ENCODE measurements around the gene CDH24.

GRCh38 chr14:23093991-23094665 lies 36.8 kb upstream of the CDH24 start:
- TF ChIP-seq, protein P1, sequence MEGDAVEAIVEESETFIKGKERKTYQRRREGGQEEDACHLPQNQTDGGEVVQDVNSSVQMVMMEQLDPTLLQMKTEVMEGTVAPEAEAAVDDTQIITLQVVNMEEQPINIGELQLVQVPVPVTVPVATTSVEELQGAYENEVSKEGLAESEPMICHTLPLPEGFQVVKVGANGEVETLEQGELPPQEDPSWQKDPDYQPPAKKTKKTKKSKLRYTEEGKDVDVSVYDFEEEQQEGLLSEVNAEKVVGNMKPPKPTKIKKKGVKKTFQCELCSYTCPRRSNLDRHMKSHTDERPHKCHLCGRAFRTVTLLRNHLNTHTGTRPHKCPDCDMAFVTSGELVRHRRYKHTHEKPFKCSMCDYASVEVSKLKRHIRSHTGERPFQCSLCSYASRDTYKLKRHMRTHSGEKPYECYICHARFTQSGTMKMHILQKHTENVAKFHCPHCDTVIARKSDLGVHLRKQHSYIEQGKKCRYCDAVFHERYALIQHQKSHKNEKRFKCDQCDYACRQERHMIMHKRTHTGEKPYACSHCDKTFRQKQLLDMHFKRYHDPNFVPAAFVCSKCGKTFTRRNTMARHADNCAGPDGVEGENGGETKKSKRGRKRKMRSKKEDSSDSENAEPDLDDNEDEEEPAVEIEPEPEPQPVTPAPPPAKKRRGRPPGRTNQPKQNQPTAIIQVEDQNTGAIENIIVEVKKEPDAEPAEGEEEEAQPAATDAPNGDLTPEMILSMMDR (IDR thresholded peaks at IDR 0.05): peak in 1 of 6 experiments; percentile 5
- no peak for TF ChIP-seq POLR2A (IDR thresholded peaks at IDR 0.05)
- TF ChIP-seq POLR2AphosphoS5 (IDR thresholded peaks at IDR 0.05): no peak

Data from upper lobe of left lung (tissue), 4 donors.